ENCODE measurements around the gene KRTAP25-1.

KRTAP25-1 gene

GRCh38 chr21:30289215-30289614 lies at the start of gene KRTAP25-1:
KRTAP25-1 (minus strand) TSS chr21:30289514; CDS start chr21:30289490, 24 bp downstream.
- in situ Hi-C loops (cut with HindIII; ENCODE audit: low sequenced_read_pairs), result no loop called here

GRCh38 chr21:30338717-30339116 lies 49.4 kb upstream of the KRTAP25-1 start:
- in situ Hi-C loops (cut with HindIII; ENCODE audit: low sequenced_read_pairs), result no loop called here

GRCh38 chr21:30337772-30338171 lies 48.5 kb upstream of the KRTAP25-1 start:
- in situ Hi-C loops (cut with HindIII; ENCODE audit: low sequenced_read_pairs), result no loop called here

- in situ Hi-C loops (cut with HindIII; ENCODE audit: low sequenced_read_pairs), result no loop called here
Measured at GRCh38 chr21:30337276-30337744, 48.0 kb upstream of the KRTAP25-1 start, which contains the start of gene KRTAP27-1. KRTAP27-1 (minus strand) TSS chr21:30337694; CDS start chr21:30337668, 26 bp downstream.

- in situ Hi-C loops (cut with HindIII; ENCODE audit: low sequenced_read_pairs), result no loop called here
Measured at GRCh38 chr21:30336596-30336995, 47.3 kb upstream of the KRTAP25-1 start.

- in situ Hi-C loops (cut with HindIII; ENCODE audit: low sequenced_read_pairs), result no loop called here
Measured at GRCh38 chr21:30333736-30334135, 44.4 kb upstream of the KRTAP25-1 start.

- in situ Hi-C loops (cut with HindIII; ENCODE audit: low sequenced_read_pairs), result no loop called here
Measured at GRCh38 chr21:30332681-30333080, 43.4 kb upstream of the KRTAP25-1 start.

- in situ Hi-C loops (cut with HindIII; ENCODE audit: low sequenced_read_pairs), result no loop called here
Measured at GRCh38 chr21:30329203-30329875, 40.0 kb upstream of the KRTAP25-1 start.

- in situ Hi-C loops (cut with HindIII; ENCODE audit: low sequenced_read_pairs), result no loop called here
Measured at GRCh38 chr21:30326390-30326789, 37.1 kb upstream of the KRTAP25-1 start.

- in situ Hi-C loops (cut with HindIII; ENCODE audit: low sequenced_read_pairs), result no loop called here
Measured at GRCh38 chr21:30320215-30320614, 30.9 kb upstream of the KRTAP25-1 start, which contains the start of gene KRTAP26-1. KRTAP26-1 (minus strand) TSS chr21:30320315; CDS start chr21:30320035, 280 bp downstream.

- in situ Hi-C loops (cut with HindIII; ENCODE audit: low sequenced_read_pairs), result no loop called here
Measured at GRCh38 chr21:30315701-30316100, 26.4 kb upstream of the KRTAP25-1 start.

- in situ Hi-C loops (cut with HindIII; ENCODE audit: low sequenced_read_pairs), result no loop called here
Measured at GRCh38 chr21:30306884-30307283, 17.6 kb upstream of the KRTAP25-1 start.

GRCh38 chr21:30305136-30305535 lies 15.8 kb upstream of the KRTAP25-1 start:
- in situ Hi-C loops (cut with HindIII; ENCODE audit: low sequenced_read_pairs), result no loop called here

- in situ Hi-C loops (cut with HindIII; ENCODE audit: low sequenced_read_pairs), result no loop called here
Measured at GRCh38 chr21:30282850-30283249, 6.5 kb downstream of the KRTAP25-1 start, which contains the start of gene KRTAP24-1. KRTAP24-1 (minus strand) TSS chr21:30282950; CDS start chr21:30282932, 18 bp downstream.

- in situ Hi-C loops (cut with HindIII; ENCODE audit: low sequenced_read_pairs), result no loop called here
Measured at GRCh38 chr21:30271611-30272010, 17.7 kb downstream of the KRTAP25-1 start.

GRCh38 chr21:30271156-30271555 lies 18.2 kb downstream of the KRTAP25-1 start:
- in situ Hi-C loops (cut with HindIII; ENCODE audit: low sequenced_read_pairs), result no loop called here

- in situ Hi-C loops (cut with HindIII; ENCODE audit: low sequenced_read_pairs), result no loop called here
Measured at GRCh38 chr21:30269803-30270530, 19.3 kb downstream of the KRTAP25-1 start.

GRCh38 chr21:30268608-30269197 lies 20.6 kb downstream of the KRTAP25-1 start:
- in situ Hi-C loops (cut with HindIII; ENCODE audit: low sequenced_read_pairs), result no loop called here

GRCh38 chr21:30257773-30258172 lies 31.5 kb downstream of the KRTAP25-1 start:
- in situ Hi-C loops (cut with HindIII; ENCODE audit: low sequenced_read_pairs), result no loop called here

- in situ Hi-C loops (cut with HindIII; ENCODE audit: low sequenced_read_pairs), result no loop called here
Measured at GRCh38 chr21:30256100-30256499, 33.2 kb downstream of the KRTAP25-1 start.

- in situ Hi-C loops (cut with HindIII; ENCODE audit: low sequenced_read_pairs), result no loop called here
Measured at GRCh38 chr21:30255679-30256078, 33.6 kb downstream of the KRTAP25-1 start.
